HFF-Myc (cell line): ENCODE results near the gene SPEM1.

ENCODE experiments used
- DNase-seq: peaks from one replicate; pipeline ENCODE4 v3.0.0-alpha.2; 2011; ENCODE audit warnings: low read depth; ENCODE audit errors: extremely low read depth
- H3K4me3 ChIP-seq: replicated peaks from 2 replicates; pipeline ENCODE4 v1.5.1; 2011; ENCODE audit warnings: low read depth, mild to moderate bottlenecking, control low read depth, low read length
- CTCF ChIP-seq: IDR thresholded peaks from 2 replicates; pipeline ENCODE4 v1.5.1; 2012; ENCODE audit warnings: mild to moderate bottlenecking, low read depth, low read length, control low read depth; ENCODE audit errors: missing control alignments

Gene SPEM1

GRCh38 chr17:7407082-7407481 lies 13.0 kb upstream of the SPEM1 start:
- no peak for DNase-seq
- no peak for TF ChIP-seq CTCF
- no peak overlapping the region for H3K4me3 ChIP-seq

GRCh38 chr17:7407485-7408251 lies 12.5 kb upstream of the SPEM1 start, which contains the start of gene NLGN2:
Gene NLGN2, plus strand, starts transcription at chr17:7407845. Its CDS starts 411 bp downstream, at chr17:7408256.
- no peak within 1 kb of the TSS for H3K4me3 ChIP-seq
- no peak for TF ChIP-seq CTCF
- no peak for DNase-seq

- DNase-seq, result no peak
- no peak for TF ChIP-seq CTCF
- no peak overlapping the region for H3K4me3 ChIP-seq
Measured at GRCh38 chr17:7408252-7408727, 11.8 kb upstream of the SPEM1 start.

DNA sequence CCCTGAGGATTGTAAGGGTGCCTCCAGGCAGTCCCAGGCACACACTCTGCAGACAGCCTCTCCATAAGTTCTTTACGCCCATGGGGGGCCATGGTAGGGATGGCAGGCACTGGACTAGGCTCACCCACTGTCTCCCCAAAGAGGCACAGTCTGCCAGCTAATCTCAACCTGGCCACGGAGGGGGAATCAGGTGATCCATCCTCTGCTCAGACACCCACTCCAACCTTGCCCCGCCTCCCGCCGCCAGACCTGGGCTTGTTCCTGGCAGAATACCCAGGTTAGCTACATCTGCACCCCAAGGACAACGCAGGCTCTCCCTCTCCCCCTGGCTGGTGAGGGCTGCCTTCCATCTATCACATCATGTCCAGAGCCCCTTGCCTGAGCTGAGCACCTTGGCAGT lies 11.3 kb upstream of the SPEM1 start:
- DNase-seq, result no peak
- no peak overlapping the region for H3K4me3 ChIP-seq
- no peak for TF ChIP-seq CTCF

GRCh38 chr17:7409716-7410115 lies 10.4 kb upstream of the SPEM1 start:
- no peak overlapping the region for H3K4me3 ChIP-seq
- DNase-seq, result no peak
- no peak for TF ChIP-seq CTCF

DNA sequence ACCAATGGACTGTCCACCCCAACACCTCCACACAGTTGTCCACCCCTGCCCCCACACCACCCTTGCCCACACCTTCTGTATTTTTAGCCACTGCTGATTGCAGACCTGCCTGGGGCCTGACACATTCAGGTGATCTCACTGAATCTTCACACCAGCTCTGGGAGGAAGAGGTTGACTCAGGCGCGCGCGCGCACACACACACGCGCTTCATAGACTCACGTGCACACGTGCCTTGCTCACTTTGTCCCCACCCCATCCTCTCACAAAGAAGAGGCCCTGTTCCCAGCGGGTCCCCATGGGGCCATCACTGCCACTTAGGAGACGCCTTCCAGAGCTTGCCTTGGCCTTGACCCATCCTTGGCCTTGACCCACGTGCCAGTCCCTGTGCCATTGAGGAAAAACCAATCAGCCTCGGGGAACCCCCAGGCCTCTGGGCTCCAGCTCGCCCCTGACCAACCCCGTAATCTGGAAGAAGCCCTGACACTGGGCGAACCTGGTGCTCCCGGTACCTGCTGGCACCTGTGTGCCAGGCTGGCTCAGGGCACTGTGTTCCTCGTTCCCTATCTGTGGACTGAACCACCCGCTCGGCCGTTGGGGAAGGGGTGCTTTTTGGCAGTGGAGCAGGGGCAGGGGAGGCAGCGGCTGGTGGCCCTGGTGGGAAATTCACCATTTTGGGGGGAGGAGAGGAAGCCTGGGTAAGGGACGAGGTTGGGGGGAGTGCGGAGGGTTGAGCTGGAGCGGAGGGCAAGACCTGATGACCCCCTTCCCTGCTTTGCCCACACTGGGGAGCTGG lies 9.3 kb upstream of the SPEM1 start:
- TF ChIP-seq CTCF, result no peak
- no peak for DNase-seq
- no peak overlapping the region for H3K4me3 ChIP-seq
